ENCODE data around the gene DHRS4.
"Not testable (repeated sequence)": the region's sequence is repeated elsewhere in the genome, so short reads cannot be mapped to it uniquely, and the experiment has no call there.

DHRS4 gene

GRCh38 chr14:23941230-23941629 is 12.3 kb upstream of the DHRS4 start:
- DNase-seq (ENCODE audit: low read depth in 2 of 2): no peak

GRCh38 chr14:23941669-23942068 is 11.9 kb upstream of the DHRS4 start:
- no peak for DNase-seq (ENCODE audit: low read depth in 2 of 2)

GRCh38 chr14:23942587-23942986 is 11.0 kb upstream of the DHRS4 start:
- DNase-seq (ENCODE audit: low read depth in 2 of 2): no peak

GRCh38 chr14:23949069-23949468 is 4.5 kb upstream of the DHRS4 start:
- DNase-seq (ENCODE audit: low read depth in 2 of 2): not testable (repeated sequence)

GRCh38 chr14:23950411-23951135 is 3.0 kb upstream of the DHRS4 start:
- no peak for DNase-seq (ENCODE audit: low read depth in 2 of 2)

- not testable (repeated sequence) for DNase-seq (ENCODE audit: low read depth in 2 of 2)
Observed at GRCh38 chr14:23951136-23951466, 2.5 kb upstream of the DHRS4 start.

GRCh38 chr14:23951590-23952201 is 1.9 kb upstream of the DHRS4 start:
- DNase-seq (ENCODE audit: low read depth in 2 of 2): no peak

GRCh38 chr14:23953116-23953463 is 480 bp upstream of the DHRS4 start:
- not testable (repeated sequence) for DNase-seq (ENCODE audit: low read depth in 2 of 2)

GRCh38 chr14:23954279-23954614 is 677 bp downstream of the DHRS4 start:
- DNase-seq (ENCODE audit: low read depth in 2 of 2): not testable (repeated sequence)

GRCh38 chr14:23954965-23955364 is 1.4 kb downstream of the DHRS4 start:
- not testable (repeated sequence) for DNase-seq (ENCODE audit: low read depth in 2 of 2)

- DNase-seq (ENCODE audit: low read depth in 2 of 2): not testable (repeated sequence)
Observed at GRCh38 chr14:23955811-23956210, 2.2 kb downstream of the DHRS4 start.

- not testable (repeated sequence) for DNase-seq (ENCODE audit: low read depth in 2 of 2)
Observed at GRCh38 chr14:23957913-23958569, 4.5 kb downstream of the DHRS4 start.

GRCh38 chr14:23960899-23961298 is 7.3 kb downstream of the DHRS4 start:
- DNase-seq (ENCODE audit: low read depth in 2 of 2): not testable (repeated sequence)

- DNase-seq (ENCODE audit: low read depth in 2 of 2): not testable (repeated sequence)
Observed at GRCh38 chr14:23961704-23962103, 8.1 kb downstream of the DHRS4 start.

GRCh38 chr14:23969130-23969480 is 15.5 kb downstream of the DHRS4 start:
- not testable (repeated sequence) for DNase-seq (ENCODE audit: low read depth in 2 of 2)

- DNase-seq (ENCODE audit: low read depth in 2 of 2): peak; percentile 34 to 61
Observed at GRCh38 chr14:23969481-23970282, 16.1 kb downstream of the DHRS4 start.

GRCh38 chr14:23970283-23970659 is 16.7 kb downstream of the DHRS4 start:
- not testable (repeated sequence) for DNase-seq (ENCODE audit: low read depth in 2 of 2)

- not testable (repeated sequence) for DNase-seq (ENCODE audit: low read depth in 2 of 2)
Observed at GRCh38 chr14:23973178-23973577, 19.6 kb downstream of the DHRS4 start.

GRCh38 chr14:23974041-23974440 is 20.5 kb downstream of the DHRS4 start:
- DNase-seq (ENCODE audit: low read depth in 2 of 2): not testable (repeated sequence)

- DNase-seq (ENCODE audit: low read depth in 2 of 2): not testable (repeated sequence)
Observed at GRCh38 chr14:23977208-23977607, 23.6 kb downstream of the DHRS4 start.

GRCh38 chr14:23981951-23982813 is 28.6 kb downstream of the DHRS4 start:
- DNase-seq (ENCODE audit: low read depth in 2 of 2): not testable (repeated sequence)

All from stimulated activated CD4-positive, alpha-beta T cell treated with anti-CD3 and anti-CD28 coated beads, Interleukin-12 subunit alpha, Interleukin-12 subunit beta, amount 100 ng/mL, for 24 hours (primary cell).